CD4-positive, alpha-beta T cell treated with Interleukin-4 for 4 hours (primary cell): ENCODE data around the gene GPR158.

Experiments
- DNase-seq: peaks from one replicate; pipeline ENCODE4 v3.0.0-alpha.2; 2020

The GPR158 gene

GRCh38 chr10:25436431-25436830, 261.6 kb downstream of the GPR158 start:
- no peak for DNase-seq

GRCh38 chr10:25441270-25441669, 266.5 kb downstream of the GPR158 start:
- no peak for DNase-seq

- DNase-seq: no peak
These were observed 269.5 kb downstream of the GPR158 start for GRCh38 chr10:25444266-25444665.

- DNase-seq: no peak
These were observed 276.6 kb downstream of the GPR158 start for GRCh38 chr10:25451401-25451800.

GRCh38 chr10:25453619-25454018, 278.8 kb downstream of the GPR158 start:
- no peak for DNase-seq

- DNase-seq: no peak
These were observed 281.3 kb downstream of the GPR158 start for GRCh38 chr10:25455980-25456567.

- DNase-seq: no peak
These were observed 282.8 kb downstream of the GPR158 start for GRCh38 chr10:25457552-25457951.

- DNase-seq: no peak
These were observed 291.0 kb downstream of the GPR158 start for GRCh38 chr10:25465582-25466372.

GRCh38 chr10:25467881-25468280, 293.1 kb downstream of the GPR158 start:
- DNase-seq: no peak

GRCh38 chr10:25481467-25481866, 306.7 kb downstream of the GPR158 start:
- no peak for DNase-seq

- DNase-seq: no peak
These were observed 309.2 kb downstream of the GPR158 start for GRCh38 chr10:25483999-25484398.

- DNase-seq: no peak
These were observed 312.5 kb downstream of the GPR158 start for GRCh38 chr10:25487266-25487665.

GRCh38 chr10:25492040-25492439, 317.2 kb downstream of the GPR158 start:
- DNase-seq: no peak

- DNase-seq: no peak
These were observed 317.9 kb downstream of the GPR158 start for GRCh38 chr10:25492680-25493079.

GRCh38 chr10:25493122-25493893, 318.5 kb downstream of the GPR158 start:
- no peak for DNase-seq

GRCh38 chr10:25497246-25497645, 322.4 kb downstream of the GPR158 start:
- DNase-seq: no peak

GRCh38 chr10:25498645-25499044, 323.8 kb downstream of the GPR158 start:
- no peak for DNase-seq

- DNase-seq: no peak
These were observed 327.1 kb downstream of the GPR158 start for GRCh38 chr10:25501912-25502311.

GRCh38 chr10:25502453-25502852, 327.7 kb downstream of the GPR158 start:
- DNase-seq: no peak

GRCh38 chr10:25504306-25504705, 329.5 kb downstream of the GPR158 start:
- DNase-seq: no peak

- no peak for DNase-seq
These were observed 330.0 kb downstream of the GPR158 start for GRCh38 chr10:25504838-25505237.

GRCh38 chr10:25505466-25505865, 330.7 kb downstream of the GPR158 start:
- no peak for DNase-seq

- no peak for DNase-seq
These were observed 332.1 kb downstream of the GPR158 start for GRCh38 chr10:25506821-25507335.
